GM19397 (cell line): Measurements from ENCODE around the gene ANGEL1.

ENCODE experiments used
- ATAC-seq: cut with Tn5 transposase; IDR thresholded peaks from one replicate; pipeline ENCODE4 v1.9.1; 2021; ENCODE audit warnings: mild to moderate bottlenecking, moderate library complexity; ENCODE audit not compliant: unreplicated experiment

Gene ANGEL1

GRCh38 chr14:76780058-76780345 is 32.7 kb downstream of the ANGEL1 start:
- ATAC-seq, result no peak

GRCh38 chr14:76779221-76780057 is 33.2 kb downstream of the ANGEL1 start:
- no peak for ATAC-seq

DNA sequence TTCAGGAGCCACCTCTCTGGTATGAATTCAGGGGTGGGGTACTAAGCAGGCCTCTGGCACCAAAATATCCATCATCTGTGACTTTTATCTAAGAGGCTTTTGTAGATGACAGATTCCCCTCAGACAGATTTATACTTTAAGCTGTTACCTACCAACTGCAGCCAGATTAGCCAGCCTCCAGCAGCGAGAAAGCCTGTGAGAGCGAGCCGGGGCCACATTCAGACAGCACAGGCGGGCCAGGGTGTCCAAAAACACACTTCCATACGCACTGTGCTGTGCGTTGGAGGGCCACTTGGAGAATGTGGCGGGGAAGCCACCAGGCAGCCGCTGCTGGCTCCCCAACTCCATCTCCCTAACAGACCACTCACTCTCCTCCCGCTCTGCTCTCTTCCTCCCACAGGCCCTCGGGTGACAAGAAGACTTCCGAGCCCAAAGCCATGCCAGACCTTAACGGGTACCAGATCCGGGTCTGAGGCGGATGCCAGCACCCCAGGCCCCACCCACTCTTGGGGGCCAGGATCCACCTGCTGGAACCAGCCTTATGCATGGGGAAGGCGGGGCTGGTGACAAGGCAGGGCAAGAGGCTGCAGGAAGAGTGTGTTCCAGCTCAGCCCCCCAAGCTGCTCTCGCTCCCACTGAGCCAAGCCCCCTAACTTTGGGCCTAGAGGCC is 34.0 kb downstream of the ANGEL1 start:
- ATAC-seq, result no peak

DNA sequence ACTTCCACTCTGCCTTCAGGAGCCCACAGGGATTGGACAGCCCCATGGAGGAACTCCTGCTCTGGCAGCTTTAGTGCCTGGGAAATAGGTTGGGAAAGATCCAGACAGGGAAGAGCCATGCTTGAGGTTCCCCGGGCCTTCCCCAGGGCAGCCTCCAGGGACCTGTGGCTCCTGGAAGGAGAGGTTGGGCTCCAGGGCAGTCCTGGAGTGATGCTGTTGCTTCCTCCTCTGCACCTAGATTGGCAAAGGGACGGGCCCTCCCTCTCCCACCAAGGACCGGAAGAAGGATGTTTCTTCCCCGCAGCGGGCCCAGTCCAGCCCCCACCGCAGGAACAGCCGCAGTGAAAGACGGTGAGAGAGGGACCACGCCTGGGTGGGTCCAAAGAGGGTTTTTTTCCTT is 35.0 kb downstream of the ANGEL1 start:
- no peak for ATAC-seq

DNA sequence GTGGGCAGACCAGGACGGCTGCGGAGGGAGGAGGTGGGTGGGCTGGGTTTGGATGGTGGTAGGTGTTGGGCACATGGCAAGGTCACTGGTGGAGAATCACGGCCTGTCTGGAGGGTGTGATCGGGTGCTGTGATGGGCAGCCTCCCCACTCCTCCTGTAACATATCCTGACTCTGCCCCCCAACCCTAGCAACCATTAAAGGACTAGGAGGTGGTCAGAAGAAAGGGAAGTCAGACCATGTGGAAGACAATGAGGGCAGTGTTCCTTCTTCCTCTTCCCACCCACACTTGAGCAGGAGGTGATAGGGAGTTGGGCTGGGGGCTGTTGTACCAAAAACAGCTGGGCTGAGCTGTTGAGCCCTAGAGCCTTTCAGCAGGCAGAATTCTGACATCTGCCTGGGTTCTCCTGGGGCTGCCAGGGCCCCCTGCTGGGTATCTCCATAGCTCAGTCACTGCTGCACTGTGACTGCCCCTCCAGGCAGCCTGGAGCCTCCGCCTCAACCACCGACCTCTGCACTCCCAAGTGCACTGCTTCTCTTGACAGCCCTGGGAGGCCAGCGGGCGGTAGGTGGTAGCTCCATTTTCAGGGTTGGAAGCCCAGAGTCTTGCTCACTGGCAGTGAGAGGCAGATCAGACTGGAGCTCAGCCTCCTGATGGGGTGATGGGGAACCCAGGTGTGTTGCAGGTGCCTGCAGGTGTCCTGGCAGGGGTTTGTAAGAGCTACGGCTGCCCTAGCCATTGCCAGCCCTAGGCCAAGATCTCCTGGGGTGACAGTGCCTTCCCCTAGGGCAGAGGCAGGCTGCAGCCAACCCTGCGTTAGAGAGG is 36.0 kb downstream of the ANGEL1 start:
- no peak for ATAC-seq

- no peak for ATAC-seq
These were observed 36.8 kb downstream of the ANGEL1 start for GRCh38 chr14:76775695-76776427.

DNA sequence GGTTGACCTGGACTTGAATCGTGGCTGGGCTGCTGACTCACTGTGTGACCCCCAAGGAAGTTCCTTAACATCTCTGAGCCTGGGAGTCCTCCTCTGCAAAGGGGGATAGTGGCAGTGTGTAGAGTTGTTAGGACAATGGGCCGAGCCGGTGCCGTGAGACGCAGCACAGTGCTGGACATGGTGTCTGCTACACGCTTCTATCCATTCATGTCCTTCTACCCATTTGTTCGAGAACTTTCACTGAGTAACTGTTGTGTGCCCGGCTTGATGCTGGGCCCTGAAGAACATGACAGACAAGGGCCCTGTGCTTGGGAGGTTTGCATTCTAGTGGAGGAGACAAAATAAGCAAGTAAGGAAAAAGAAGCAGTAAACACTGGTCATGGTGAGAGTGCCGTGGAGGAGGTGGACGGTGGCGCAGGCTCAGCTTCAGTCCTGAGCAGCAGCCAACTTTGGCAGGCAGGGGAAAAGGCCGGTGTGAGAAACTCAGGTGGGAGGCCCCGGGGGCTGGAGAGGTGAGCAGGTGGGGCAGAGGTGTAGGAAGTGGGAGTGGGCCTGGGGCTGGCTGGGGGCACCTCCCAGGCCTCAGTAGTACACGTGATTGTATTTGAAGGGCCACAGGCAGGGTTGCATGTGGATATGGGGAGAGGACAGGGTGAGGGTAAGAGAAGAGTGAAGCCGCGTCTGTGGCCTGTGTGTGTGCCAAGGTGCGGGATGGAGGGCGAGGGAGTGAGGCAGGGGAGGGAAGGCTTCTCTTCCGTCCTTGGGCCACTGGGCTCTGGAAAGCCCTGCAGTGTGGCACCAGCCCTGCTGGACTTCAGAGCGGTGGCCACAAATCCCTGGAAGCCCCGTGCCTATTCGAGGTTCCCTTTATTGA is 37.6 kb downstream of the ANGEL1 start:
- no peak for ATAC-seq

DNA sequence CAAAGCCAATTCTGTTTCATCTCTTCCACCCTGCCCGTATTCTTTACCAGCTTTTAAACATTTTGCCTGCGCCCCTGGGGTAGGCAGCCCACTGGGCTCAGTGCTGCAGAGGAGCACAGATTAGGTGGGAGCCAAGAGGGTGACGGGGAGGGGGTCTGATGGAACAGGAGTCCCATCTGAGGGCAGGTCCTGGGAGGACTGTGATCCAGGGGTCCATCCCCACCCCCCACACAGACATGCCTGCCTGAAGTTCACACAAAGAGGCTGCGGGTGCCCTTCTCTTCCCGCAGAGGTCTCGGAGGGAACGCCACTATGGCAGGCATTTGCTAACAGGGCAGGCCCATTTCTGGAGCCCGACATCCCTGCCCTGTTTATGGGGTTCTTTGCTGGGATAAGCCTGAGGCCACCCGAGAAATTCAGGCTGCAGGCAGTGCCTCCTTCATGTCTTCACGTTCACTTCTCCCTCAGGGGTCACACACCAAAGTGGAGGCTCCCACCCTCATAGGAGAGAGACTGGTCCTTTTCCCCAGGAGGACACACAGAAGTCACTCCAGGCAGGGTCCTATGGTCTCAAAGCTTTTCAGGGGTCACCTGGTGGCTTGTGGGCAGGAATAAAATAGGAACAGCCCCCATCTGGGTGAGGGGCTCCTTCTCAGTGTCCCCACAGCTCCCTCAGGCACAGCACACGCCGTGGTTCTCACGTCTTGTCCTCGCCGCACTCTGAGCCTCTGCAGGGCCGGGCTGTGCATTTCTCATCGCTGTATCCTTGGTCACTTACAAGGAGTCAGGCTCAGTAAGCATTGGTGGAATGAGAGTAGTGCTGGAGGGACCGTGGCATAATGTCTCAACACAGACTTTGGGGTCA is 38.5 kb downstream of the ANGEL1 start:
- ATAC-seq, result no peak

GRCh38 chr14:76773188-76773885 is 39.3 kb downstream of the ANGEL1 start:
- ATAC-seq, result no peak

DNA sequence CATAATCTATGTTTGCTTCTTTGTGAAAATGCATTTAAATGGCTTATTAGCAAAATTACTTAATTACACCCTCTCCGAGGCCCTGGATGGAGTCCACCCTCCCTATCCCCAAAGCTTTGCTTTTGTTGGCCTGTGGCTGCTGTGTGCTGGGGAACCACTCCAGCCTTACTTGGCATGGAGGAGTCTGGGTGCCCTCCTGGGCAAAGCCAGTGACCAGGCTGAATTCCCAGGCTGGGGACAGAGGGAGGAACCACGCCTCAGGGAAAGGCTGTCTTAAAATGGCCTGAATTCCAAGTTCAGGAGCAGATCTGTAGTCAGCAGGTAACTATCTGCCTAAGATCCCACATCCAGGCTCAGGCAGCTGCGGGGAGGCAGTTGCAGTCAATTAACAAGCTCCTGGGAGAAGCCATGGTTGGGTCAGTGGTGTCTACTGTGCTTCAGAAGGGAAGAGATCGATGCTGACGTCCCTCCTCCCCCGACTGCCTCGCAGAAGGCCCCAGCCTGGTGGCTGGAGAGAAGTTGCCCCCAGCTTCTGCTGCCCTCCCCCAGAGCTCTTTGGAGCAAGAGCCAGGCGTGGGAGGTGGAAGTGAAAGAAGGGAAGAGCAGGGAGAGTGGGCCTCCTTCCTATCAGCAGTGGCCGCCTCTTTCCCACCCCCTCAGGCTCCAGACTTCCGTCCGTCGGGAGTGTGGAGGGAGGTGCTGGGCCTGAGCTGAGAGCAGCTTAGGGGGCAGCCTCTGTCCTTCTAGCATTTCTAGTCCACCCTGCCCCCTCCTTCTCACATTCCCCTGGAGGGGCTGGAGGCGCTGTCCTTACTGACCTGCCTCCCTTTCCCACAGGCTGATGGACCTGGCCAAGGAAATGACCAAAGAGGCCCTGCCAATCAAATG is 40.1 kb downstream of the ANGEL1 start:
- no peak for ATAC-seq

- no peak for ATAC-seq
These were observed 41.2 kb downstream of the ANGEL1 start for GRCh38 chr14:76771437-76771980.

DNA sequence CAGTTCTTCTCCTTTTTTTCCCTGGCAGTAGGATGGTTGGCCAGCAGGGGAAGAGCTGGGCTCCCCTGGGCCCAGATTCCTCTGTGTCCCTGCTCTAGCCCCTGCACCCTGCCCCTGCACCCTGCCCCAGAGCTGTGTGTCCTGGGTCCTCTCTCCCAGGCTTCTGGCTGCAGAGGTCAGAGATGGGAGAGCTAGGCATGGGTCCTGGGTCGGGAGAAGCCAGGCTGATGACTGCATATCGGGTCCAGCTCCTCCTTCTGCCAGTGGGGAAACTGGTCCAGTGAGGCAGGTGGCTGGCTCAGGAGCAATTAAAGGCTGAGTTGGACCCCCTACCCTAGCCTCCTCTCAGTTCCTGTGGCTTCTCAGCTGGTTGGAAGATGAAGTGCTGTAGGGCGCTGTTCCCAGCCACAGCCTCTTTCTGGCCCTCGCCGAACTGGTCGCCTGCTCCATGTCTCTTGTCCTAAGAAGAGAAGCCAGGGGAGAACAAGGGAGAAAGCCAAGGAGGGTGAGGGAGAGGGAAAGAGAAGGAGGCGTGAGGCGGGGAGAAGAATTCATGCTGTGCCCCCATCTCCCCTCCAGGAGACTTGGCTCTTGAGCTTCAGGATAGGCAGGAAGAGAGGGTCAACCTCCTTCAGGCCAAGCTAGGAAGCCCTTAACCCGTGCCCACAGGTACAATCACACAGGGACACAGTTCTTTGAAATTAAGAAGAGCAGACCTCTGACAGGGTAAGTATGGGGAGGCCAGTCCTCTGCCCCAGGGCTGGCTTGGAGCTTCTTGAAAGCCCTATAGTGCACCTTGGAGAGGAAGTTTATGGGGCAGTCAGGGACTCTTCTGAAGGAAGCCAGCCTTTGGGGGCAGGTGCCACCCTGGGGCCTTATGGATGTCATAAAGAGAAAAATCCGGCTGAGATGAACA is 41.9 kb downstream of the ANGEL1 start:
- no peak for ATAC-seq

- ATAC-seq, result no peak
These were observed 42.9 kb downstream of the ANGEL1 start for GRCh38 chr14:76769636-76770292.

DNA sequence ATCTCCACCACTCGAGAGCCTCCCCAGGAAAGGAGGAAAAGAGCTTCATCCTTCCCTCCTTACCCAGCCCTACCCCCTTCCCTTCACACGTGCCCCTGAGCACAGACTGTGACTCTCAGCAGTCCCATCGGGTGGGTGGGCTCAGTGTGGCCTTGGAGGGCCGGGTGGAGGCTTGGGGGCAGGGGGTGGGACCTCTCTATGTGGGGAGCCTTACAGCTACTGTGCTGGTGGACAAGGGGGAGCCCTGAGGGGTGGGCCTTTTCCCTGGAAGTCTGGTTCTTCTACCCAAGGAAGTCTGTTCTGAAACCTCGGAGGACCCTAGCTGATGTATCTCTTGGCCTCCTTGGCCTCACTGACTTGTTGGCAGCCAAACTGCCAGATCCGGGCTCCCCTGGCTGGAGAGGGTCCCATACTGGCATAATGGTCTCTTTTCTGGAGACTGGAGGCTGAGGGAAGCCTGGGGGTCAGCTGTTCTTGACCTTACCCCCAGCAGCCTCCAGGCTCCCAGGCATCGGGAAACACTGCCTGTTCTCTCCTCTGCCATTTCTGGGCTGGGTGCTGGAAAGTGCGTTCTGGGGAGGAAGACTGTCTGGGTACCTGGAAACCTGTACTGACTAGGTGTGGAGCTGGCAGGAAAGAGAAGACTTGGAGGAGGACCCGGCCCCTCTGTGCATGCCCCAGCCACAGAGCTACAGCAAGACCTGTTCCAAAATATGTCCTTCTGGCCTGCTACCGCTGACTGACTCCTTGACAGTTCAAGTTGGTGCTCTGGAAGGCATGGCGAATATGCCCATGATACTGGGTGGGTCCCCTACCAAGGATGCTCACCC is 43.8 kb downstream of the ANGEL1 start:
- ATAC-seq, result no peak
